Subcutaneous abdominal adipose tissue (tissue), 5 donors: ENCODE results near the gene LYPD6B.

Source experiments
- H3K27ac ChIP-seq: one replicate; pipeline ENCODE4 v1.7.0; 2013; ENCODE audit warnings: low read depth, mild to moderate bottlenecking, inconsistent platforms, low read length, moderate library complexity
- H3K27me3 ChIP-seq, 5 donors: one replicate each; pipeline ENCODE4 v1.7.0; 2013; ENCODE audit warnings: low read length in 5 of 5, inconsistent platforms in 1 of 5; ENCODE audit not compliant: control insufficient read depth in 5 of 5, insufficient read depth in 4 of 5
- H3K36me3 ChIP-seq, 5 donors: one replicate each; pipeline ENCODE4 v1.7.0; 2013; ENCODE audit warnings: low read length in 5 of 5; ENCODE audit not compliant: control insufficient read depth in 5 of 5, insufficient read depth in 5 of 5
- H3K4me1 ChIP-seq, 5 donors: one replicate each; pipeline ENCODE4 v1.7.0; 2013; ENCODE audit warnings: low read length in 5 of 5, mild to moderate bottlenecking in 3 of 5, moderate library complexity in 1 of 5; ENCODE audit not compliant: control insufficient read depth in 5 of 5, insufficient read depth in 5 of 5
- H3K4me3 ChIP-seq, 5 donors: one replicate each; pipeline ENCODE4 v1.7.0; 2013; ENCODE audit warnings: low read length in 5 of 5, low read depth in 1 of 5
- H3K9ac ChIP-seq, 5 donors: one replicate each; pipeline ENCODE4 v1.7.0; 2013; ENCODE audit warnings: low read length in 5 of 5, mild to moderate bottlenecking in 4 of 5, moderate library complexity in 3 of 5
- H3K9me3 ChIP-seq, 5 donors: one replicate each; pipeline ENCODE4 v1.7.0; 2013; ENCODE audit warnings: low read length in 5 of 5; ENCODE audit not compliant: control insufficient read depth in 5 of 5
- donor health status: healthy.
- donor health status: healthy.
- donor health status: healthy.
- donor health status: healthy.
- donor health status: healthy.

LYPD6B gene

DNA sequence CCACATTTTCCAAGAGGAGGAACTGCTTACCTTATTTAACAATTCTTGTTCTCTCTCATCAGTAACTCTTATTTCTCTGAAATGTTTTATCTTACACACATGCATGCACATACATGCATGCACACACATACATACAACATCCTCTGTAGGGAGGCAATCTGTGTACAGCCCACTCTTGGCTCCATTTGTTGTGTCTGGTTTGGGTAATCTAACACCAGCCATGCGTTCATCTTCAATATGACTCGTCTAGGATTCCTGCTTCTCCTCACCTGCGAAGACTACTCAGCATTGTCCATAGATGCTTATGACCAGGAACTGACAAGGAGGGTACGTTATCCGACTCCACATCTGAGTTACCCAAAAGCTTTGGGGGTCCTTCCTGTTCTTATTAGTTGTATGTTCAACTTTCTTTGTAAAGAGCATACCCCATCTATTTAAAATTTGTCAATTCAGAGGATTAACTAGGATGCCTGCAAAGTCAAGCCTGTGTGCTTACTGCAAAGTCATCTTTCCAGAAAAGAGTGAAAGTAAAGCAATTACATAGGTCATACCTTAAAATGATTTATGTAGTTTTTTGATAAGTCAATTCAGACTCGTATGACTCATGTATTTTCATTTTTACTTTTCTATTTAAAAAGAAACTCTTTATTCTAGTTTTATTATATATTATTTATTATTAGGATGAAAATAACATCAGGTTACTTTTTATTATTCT is 18.2 kb downstream of the LYPD6B start:
- Histone ChIP-seq H3K36me3 (no peaks in the 10 kb centered on the region), H3K27ac (no peak overlapping the region), H3K4me1 (peaks cover 0 to 2% (median 0%) of the 10 kb centered on the region in 5 donors), H3K9me3 (no peaks in the 10 kb centered on the region), H3K4me3 (no peak overlapping the region), H3K27me3 (no peaks in the 10 kb centered on the region), H3K9ac (no peak overlapping the region)

- peak overlapping the region in 1 of 5 donors; percentile 9 for H3K4me3 ChIP-seq
- H3K36me3 ChIP-seq: no peaks in the 10 kb centered on the region
- no peaks in the 10 kb centered on the region for H3K9me3 ChIP-seq
- H3K9ac ChIP-seq: no peak overlapping the region
- H3K4me1 ChIP-seq: peaks cover 0 to 2% (median 0%) of the 10 kb centered on the region in 5 donors
- H3K27ac ChIP-seq: no peak overlapping the region
- H3K27me3 ChIP-seq: no peaks in the 10 kb centered on the region
These were observed 18.9 kb downstream of the LYPD6B start for GRCh38 chr2:149057401-149057800.

DNA sequence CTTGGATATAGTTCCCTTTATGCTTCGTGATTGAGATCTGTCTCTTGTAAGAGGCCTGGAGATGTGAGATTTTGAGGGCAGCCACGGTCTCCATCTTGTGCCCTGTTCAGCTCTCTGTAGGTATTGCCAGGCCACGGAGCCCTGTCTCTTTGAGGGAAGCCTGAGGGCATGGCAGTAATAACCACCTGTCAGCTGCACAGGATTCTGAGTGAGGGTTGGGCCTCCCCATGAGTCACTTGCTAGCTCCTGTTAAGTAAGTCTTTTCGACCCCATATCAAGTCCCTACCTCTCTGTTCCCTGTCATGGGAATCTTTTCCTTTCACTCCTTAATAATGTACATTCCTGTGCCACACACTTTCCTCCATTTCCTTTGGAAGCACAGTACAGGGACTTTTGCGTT is 20.4 kb downstream of the LYPD6B start:
- Histone ChIP-seq H3K9ac (no peak overlapping the region), H3K27me3 (no peaks in the 10 kb centered on the region), H3K36me3 (no peaks in the 10 kb centered on the region), H3K4me3 (no peak overlapping the region), H3K9me3 (no peaks in the 10 kb centered on the region), H3K27ac (no peak overlapping the region), H3K4me1 (peaks cover 0 to 2% (median 0%) of the 10 kb centered on the region in 5 donors)

GRCh38 chr2:149059822-149060221 is 21.3 kb downstream of the LYPD6B start:
- no peaks in the 10 kb centered on the region for H3K27me3 ChIP-seq
- H3K27ac ChIP-seq: no peak overlapping the region
- no peak overlapping the region for H3K4me3 ChIP-seq
- peaks cover 0 to 3% (median 0%) of the 10 kb centered on the region in 5 donors for H3K4me1 ChIP-seq
- no peak overlapping the region for H3K9ac ChIP-seq
- no peaks in the 10 kb centered on the region for H3K36me3 ChIP-seq
- H3K9me3 ChIP-seq: no peaks in the 10 kb centered on the region

DNA sequence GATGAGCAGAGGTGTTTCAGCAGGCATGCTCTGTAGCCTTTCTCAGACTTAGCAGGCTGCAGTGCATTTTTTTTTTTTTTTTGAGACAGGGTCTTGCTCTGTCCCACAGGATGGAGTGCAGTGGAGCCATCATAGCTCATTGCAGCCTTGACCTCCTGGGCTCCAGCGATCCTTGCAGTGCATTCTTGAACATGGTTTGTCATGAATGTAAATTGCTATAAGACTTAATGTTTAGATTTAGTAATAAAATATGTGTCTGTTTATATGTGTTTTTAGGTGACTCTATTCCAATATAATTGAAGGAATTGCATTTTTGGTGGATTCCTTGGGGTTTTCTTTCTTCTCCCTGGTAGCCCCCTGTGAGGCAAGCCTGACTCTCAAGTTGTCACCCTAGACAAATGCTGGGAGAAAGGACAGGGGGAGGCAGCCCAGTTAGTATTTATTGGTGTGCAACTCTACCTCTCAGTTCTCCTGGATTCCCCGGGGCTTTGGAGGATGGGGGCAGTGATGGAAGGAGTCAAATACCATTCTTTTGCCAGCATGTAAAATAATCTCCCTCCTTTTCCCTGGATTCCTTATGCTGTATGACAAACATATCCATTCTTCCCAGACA is 22.7 kb downstream of the LYPD6B start:
- no peaks in the 10 kb centered on the region for H3K36me3 ChIP-seq
- no peaks in the 10 kb centered on the region for H3K27me3 ChIP-seq
- no peak overlapping the region for H3K9ac ChIP-seq
- no peak overlapping the region for H3K4me3 ChIP-seq
- H3K27ac ChIP-seq: no peak overlapping the region
- peaks cover 0 to 4% (median 0%) of the 10 kb centered on the region in 5 donors for H3K4me1 ChIP-seq
- no peaks in the 10 kb centered on the region for H3K9me3 ChIP-seq

DNA sequence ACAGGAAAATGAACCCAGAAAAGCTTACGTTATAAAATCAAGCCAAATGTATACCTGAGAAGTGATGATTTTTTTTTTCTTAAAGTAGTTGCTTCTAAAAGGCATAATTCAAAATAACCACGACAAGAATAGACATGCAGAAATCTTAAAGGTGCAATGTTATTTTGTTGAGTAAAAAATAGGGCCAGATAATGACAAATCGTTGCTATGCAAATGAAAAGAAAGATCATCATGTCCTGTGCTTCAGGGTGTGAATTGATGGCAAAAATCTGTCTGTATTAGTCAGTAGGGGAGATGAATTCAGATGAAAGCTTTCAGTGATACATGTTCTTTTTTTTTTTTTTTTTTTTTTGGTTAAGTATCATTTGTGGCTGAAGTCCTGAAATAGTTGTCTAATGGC is 24.0 kb downstream of the LYPD6B start:
- no peaks in the 10 kb centered on the region for H3K9me3 ChIP-seq
- peaks cover 0 to 4% (median 0%) of the 10 kb centered on the region in 5 donors for H3K4me1 ChIP-seq
- no peaks in the 10 kb centered on the region for H3K36me3 ChIP-seq
- H3K27ac ChIP-seq: no peak overlapping the region
- H3K9ac ChIP-seq: no peak overlapping the region
- no peak overlapping the region for H3K4me3 ChIP-seq
- no peaks in the 10 kb centered on the region for H3K27me3 ChIP-seq

DNA sequence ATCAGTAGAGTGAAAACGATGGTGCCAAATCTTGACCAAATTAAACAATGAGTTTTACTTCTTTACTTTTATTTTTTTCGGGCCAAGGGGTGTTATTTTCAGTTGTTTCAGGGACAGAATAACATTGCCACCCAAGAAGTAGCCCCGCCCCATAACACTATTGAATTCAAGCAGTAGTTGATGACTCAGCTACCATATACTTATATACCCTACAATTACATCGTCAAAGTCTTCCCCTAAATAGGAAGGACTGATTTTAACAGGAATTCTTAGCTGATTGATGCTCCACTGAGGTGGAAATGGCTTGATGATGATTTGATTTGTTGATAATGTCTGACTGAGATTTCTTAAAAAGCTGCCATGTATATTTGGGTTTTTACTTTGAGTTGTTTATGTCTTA is 24.7 kb downstream of the LYPD6B start:
- Histone ChIP-seq H3K4me1 (peaks cover 0 to 4% (median 0%) of the 10 kb centered on the region in 5 donors), H3K36me3 (no peaks in the 10 kb centered on the region), H3K27ac (no peak overlapping the region), H3K9me3 (no peaks in the 10 kb centered on the region), H3K9ac (no peak overlapping the region), H3K4me3 (no peak overlapping the region), H3K27me3 (no peaks in the 10 kb centered on the region)

DNA sequence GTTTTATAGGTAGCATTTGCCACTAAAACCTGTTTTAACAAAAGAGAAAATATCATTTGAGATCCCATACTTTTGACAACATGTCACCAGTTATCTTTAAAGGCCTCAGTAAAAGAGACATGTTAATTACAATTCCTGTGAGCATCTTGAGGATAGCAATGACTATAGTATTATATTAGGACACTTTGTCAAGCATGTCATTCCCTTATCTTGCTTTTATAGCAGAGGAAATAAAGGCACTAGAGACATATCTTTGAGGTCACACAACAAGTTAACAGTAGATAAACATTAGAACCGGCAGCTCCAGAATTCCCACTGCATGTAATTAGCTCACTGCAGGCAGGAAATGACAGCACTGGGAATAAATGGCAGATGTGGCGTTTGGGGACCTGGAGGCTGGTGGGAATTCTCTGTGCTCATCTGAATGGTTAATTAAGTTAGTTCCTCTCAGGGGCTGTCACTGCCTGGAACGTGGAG is 25.9 kb downstream of the LYPD6B start:
- no peaks in the 10 kb centered on the region for H3K36me3 ChIP-seq
- peaks cover 0 to 4% (median 0%) of the 10 kb centered on the region in 5 donors for H3K4me1 ChIP-seq
- H3K27me3 ChIP-seq: no peaks in the 10 kb centered on the region
- no peaks in the 10 kb centered on the region for H3K9me3 ChIP-seq
- no peak overlapping the region for H3K9ac ChIP-seq
- no peak overlapping the region for H3K27ac ChIP-seq
- no peak overlapping the region for H3K4me3 ChIP-seq

- Histone ChIP-seq H3K36me3 (no peaks in the 10 kb centered on the region), H3K4me3 (no peak overlapping the region), H3K9ac (no peak overlapping the region), H3K27me3 (no peaks in the 10 kb centered on the region), H3K27ac (no peak overlapping the region), H3K4me1 (peaks cover 0 to 4% (median 0%) of the 10 kb centered on the region in 5 donors), H3K9me3 (no peaks in the 10 kb centered on the region)
These were observed 26.5 kb downstream of the LYPD6B start for GRCh38 chr2:149064856-149065630.
